ENCODE measurements around the gene LRRC8C. TPM values are rescaled to one million over a fixed set of nuclear protein-coding genes. Genes with fewer than 3 reads are reported as not detected.
A peak's percentile ranks its signal among the peaks of the same experiment; 100 is the strongest.

Gene LRRC8C
- 10 to 100 TPM; 16.0 to 33.0 (median 27.8) TPM for total RNA-seq
- 1 to 10 TPM; 3.7 to 3.9 (median 3.7) TPM for polyA plus RNA-seq
- long read RNA-seq, donor 1, full-length matches to known transcripts: 16 of 22 reads
- long read RNA-seq, donor 1, partial matches to known transcripts: 6 of 22 reads
- long read RNA-seq, donor 1, other reads (novel, unspliced or antisense): 0 of 22 reads
- long read RNA-seq, donor 2, full-length matches to known transcripts: 5 of 5 reads
- long read RNA-seq, donor 2, partial matches to known transcripts: 0 of 5 reads
- long read RNA-seq, donor 2, other reads (novel, unspliced or antisense): 0 of 5 reads

DNA sequence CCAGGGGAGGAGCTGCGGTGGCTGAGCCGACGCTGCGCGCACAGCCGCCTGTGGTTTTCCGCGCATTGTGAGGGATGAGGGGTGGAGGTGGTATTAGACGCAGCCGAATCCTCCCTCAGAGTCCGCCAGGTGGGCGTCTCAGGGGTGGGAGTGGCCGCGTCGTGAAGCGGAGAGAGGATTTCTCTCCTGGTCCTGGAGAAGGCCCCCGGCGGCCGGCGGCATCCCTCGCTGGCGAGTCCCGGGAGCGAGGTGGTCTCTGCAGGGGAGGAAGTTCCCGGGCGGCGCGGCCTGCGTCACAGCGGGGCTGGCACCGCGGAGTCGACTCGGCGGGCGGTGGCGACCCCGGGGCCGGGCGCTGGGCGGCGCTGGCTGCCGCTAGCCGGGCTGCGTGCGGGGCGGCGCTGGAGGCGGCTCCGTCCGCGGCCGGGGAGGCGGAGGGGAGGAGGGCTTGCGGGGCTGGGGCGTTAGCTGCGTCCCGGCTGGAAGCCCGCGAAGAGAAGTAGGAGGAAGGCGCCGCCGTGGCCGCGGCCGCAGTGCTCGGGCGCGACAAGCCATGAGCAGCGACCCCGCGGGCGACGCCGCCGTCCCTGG lies at the start of gene LRRC8C:
LRRC8C (plus strand) TSS at position 464 of the 591 bp plus-strand sequence. CDS start 53,354 bp downstream, outside the sequence.
- intact Hi-C loops (cut with DNase I; ENCODE audit: low total_unique reads): loop anchor here (2.0 kb wide), 1 partner anchor 130 kb away; no protein-coding TSS in a partner anchor
- peak; percentile 99 for DNase-seq
- WGBS, 5 donors: 0 to 1% (median 0%) methylated on average over 11 to 76 of the region's 76 CpGs
- TF ChIP-seq, protein P1, sequence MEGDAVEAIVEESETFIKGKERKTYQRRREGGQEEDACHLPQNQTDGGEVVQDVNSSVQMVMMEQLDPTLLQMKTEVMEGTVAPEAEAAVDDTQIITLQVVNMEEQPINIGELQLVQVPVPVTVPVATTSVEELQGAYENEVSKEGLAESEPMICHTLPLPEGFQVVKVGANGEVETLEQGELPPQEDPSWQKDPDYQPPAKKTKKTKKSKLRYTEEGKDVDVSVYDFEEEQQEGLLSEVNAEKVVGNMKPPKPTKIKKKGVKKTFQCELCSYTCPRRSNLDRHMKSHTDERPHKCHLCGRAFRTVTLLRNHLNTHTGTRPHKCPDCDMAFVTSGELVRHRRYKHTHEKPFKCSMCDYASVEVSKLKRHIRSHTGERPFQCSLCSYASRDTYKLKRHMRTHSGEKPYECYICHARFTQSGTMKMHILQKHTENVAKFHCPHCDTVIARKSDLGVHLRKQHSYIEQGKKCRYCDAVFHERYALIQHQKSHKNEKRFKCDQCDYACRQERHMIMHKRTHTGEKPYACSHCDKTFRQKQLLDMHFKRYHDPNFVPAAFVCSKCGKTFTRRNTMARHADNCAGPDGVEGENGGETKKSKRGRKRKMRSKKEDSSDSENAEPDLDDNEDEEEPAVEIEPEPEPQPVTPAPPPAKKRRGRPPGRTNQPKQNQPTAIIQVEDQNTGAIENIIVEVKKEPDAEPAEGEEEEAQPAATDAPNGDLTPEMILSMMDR (IDR thresholded peaks at IDR 0.05 in 8 of 11, conservative IDR thresholded peaks at IDR 0.05 in 3 of 11): peak in 10 of 11 experiments; percentile 27 to 79 (median 63)
- peak; percentile 69 to 81 (median 74) for TF ChIP-seq POLR2AphosphoS5 (IDR thresholded peaks at IDR 0.05)
- no peak for TF ChIP-seq POLR2A (IDR thresholded peaks at IDR 0.05)
- Histone ChIP-seq H3K36me3 (no peaks in the 10 kb centered on the region), H3K4me1 (peaks cover 5 to 82% (median 52%) of the 10 kb centered on the region in 6 donors), H3K27ac (peak within 1 kb of the TSS; percentile 77 to 97 (median 95)), H3K4me3 (peak within 1 kb of the TSS; percentile 63 to 91 (median 86)), H3K27me3 (replicated peaks in 1 of 7) (no peaks in the 10 kb centered on the region), H3K9me3 (no peaks in the 10 kb centered on the region)

DNA sequence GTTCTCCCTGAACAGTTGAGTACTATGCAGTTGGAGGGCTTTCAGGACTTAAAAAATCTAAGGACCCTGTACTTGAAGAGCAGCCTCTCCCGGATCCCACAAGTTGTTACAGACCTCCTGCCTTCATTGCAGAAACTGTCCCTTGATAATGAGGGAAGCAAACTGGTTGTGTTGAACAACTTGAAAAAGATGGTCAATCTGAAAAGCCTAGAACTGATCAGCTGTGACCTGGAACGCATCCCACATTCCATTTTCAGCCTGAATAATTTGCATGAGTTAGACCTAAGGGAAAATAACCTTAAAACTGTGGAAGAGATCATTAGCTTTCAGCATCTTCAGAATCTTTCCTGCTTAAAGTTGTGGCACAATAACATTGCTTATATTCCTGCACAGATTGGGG lies 48.7 kb upstream of the LRRC8C start:
- Histone ChIP-seq H3K36me3 (peaks cover 0 to 69% (median 20%) of the 10 kb centered on the region in 6 donors), H3K4me3 (no peak overlapping the region), H3K4me1 (no peaks in the 10 kb centered on the region), H3K27ac (no peak overlapping the region), H3K27me3 (replicated peaks in 1 of 7) (no peaks in the 10 kb centered on the region), H3K9me3 (no peaks in the 10 kb centered on the region)
- intact Hi-C loops (cut with DNase I; ENCODE audit: low total_unique reads): no loop called here
- 89 to 95% (median 90%) methylated on average over 2 of the region's 2 CpGs for WGBS, 5 donors
- no peak for TF ChIP-seq POLR2AphosphoS5 (IDR thresholded peaks at IDR 0.05)
- no peak for TF ChIP-seq POLR2A (IDR thresholded peaks at IDR 0.05)
- TF ChIP-seq, protein P1 (IDR thresholded peaks at IDR 0.05 in 8 of 11, conservative IDR thresholded peaks at IDR 0.05 in 3 of 11): no peak
- no peak for DNase-seq

DNA sequence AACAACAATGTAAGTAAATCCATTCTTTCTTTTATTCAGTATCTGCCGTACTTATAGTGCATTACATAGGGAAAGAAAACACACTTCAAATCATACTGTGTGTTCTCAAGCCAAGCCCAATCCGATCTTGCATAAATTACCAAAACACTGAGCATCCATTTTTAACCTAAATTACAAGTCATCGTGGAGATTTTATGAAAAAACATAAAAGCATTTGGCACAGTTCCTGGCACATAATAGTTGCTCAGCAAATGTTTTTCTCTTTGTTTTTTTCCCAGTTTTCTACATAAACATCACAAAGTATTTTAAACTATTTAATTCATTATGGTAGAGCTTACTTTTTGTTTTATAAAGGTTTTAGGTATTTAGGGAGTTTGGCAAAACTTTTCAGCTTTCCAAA lies 48.1 kb upstream of the LRRC8C start:
- DNase-seq: no peak
- H3K9me3 ChIP-seq: no peaks in the 10 kb centered on the region
- no peak overlapping the region for H3K27ac ChIP-seq
- H3K4me1 ChIP-seq: no peaks in the 10 kb centered on the region
- no peak overlapping the region for H3K4me3 ChIP-seq
- intact Hi-C loops (cut with DNase I; ENCODE audit: low total_unique reads): no loop called here
- H3K36me3 ChIP-seq: peaks cover 0 to 65% (median 20%) of the 10 kb centered on the region in 6 donors
- TF ChIP-seq, protein P1 (IDR thresholded peaks at IDR 0.05 in 8 of 11, conservative IDR thresholded peaks at IDR 0.05 in 3 of 11): no peak
- TF ChIP-seq POLR2AphosphoS5 (IDR thresholded peaks at IDR 0.05): no peak
- TF ChIP-seq POLR2A (IDR thresholded peaks at IDR 0.05): no peak
- 83 to 94% (median 89%) methylated on average over 3 of the region's 3 CpGs for WGBS, 5 donors
- no peaks in the 10 kb centered on the region for H3K27me3 ChIP-seq (replicated peaks in 1 of 7)

DNA sequence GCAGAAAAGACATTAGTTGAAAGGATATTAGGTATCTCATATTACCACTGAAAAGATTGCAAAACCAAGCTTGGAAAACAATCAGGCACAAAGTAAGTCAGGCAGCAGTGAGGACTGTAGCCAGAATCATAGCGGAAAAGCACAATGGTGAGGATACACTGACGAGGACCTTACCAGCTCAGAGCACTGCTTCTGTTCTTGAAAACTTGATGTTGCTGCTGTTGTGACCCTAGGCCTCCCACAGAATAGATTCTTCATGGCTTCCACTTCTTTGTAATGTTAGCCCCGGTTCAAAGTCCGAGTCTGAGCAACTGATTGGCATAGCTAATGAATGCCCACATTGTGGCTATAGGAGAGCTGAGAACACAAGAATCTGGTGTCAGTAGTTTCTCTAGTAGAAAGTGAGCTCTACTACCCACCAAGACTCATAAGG lies 45.2 kb upstream of the LRRC8C start:
- TF ChIP-seq POLR2A (IDR thresholded peaks at IDR 0.05): no peak
- TF ChIP-seq, protein P1 (IDR thresholded peaks at IDR 0.05 in 8 of 11, conservative IDR thresholded peaks at IDR 0.05 in 3 of 11): no peak
- no peak for TF ChIP-seq POLR2AphosphoS5 (IDR thresholded peaks at IDR 0.05)
- Histone ChIP-seq H3K36me3 (peaks cover 0 to 41% (median 14%) of the 10 kb centered on the region in 6 donors), H3K4me3 (no peak overlapping the region), H3K27ac (no peak overlapping the region), H3K27me3 (replicated peaks in 1 of 7) (no peaks in the 10 kb centered on the region), H3K9me3 (no peaks in the 10 kb centered on the region), H3K4me1 (peaks cover 0 to 5% (median 0%) of the 10 kb centered on the region in 6 donors)
- intact Hi-C loops (cut with DNase I; ENCODE audit: low total_unique reads): no loop called here
- WGBS, 5 donors: 94 to 97% (median 95%) methylated on average over 4 of the region's 4 CpGs
- DNase-seq: no peak

Measured in spleen (tissue), 13 donors.